Measurements from ENCODE around the gene MCF2L2. TPM values are rescaled to one million over a fixed set of nuclear protein-coding genes. Genes with fewer than 3 reads are reported as not detected.
A peak's percentile ranks its signal among the peaks of the same experiment; 100 is the strongest.

MCF2L2 gene
- total RNA-seq, 1 experiment from 2014 or later: 1.7 TPM

GRCh38 chr3:183197734-183198133 lies 230.7 kb downstream of the MCF2L2 start:
- TF ChIP-seq, protein P1, sequence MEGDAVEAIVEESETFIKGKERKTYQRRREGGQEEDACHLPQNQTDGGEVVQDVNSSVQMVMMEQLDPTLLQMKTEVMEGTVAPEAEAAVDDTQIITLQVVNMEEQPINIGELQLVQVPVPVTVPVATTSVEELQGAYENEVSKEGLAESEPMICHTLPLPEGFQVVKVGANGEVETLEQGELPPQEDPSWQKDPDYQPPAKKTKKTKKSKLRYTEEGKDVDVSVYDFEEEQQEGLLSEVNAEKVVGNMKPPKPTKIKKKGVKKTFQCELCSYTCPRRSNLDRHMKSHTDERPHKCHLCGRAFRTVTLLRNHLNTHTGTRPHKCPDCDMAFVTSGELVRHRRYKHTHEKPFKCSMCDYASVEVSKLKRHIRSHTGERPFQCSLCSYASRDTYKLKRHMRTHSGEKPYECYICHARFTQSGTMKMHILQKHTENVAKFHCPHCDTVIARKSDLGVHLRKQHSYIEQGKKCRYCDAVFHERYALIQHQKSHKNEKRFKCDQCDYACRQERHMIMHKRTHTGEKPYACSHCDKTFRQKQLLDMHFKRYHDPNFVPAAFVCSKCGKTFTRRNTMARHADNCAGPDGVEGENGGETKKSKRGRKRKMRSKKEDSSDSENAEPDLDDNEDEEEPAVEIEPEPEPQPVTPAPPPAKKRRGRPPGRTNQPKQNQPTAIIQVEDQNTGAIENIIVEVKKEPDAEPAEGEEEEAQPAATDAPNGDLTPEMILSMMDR (conservative IDR thresholded peaks at IDR 0.05): no peak
- TF ChIP-seq EZH2 (IDR thresholded peaks at IDR 0.05; ENCODE audit: low read depth): no peak
- BruUV-seq (replicated peaks): no TSS peak
- CTCF ChIA-PET: no interaction called here

DNA sequence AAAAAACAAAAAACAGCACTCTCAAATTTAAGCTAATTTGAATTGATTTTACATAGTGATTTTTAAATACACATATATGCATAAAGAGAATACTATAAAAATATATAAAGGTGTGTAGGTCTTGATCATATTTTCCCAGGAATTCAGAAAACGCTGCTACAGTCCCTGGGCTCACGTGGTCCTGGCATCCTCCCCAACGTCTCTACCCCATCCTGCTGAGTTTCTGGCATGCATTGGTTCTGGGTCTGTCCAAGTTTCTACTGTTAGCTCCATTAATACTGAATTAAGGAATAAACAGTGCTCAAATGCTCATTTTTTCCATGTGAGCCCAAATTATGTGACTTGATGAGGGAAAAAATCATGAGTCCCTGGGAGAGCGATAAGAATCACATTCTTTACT lies 233.2 kb downstream of the MCF2L2 start:
- H3K36me3 ChIP-seq (ENCODE audit: low read depth): no peaks in the 10 kb centered on the region
- H2AFZ ChIP-seq: no peak overlapping the region
- 0 out of 2 replicates have a peak, but pooled peaks cover 3% of the 10 kb centered on the region for H3F3A ChIP-seq (ENCODE audit: insufficient read depth, low read depth)
- H3K9me2 ChIP-seq (ENCODE audit: insufficient read depth): no peaks in the 10 kb centered on the region
- H3K27me3 ChIP-seq (ENCODE audit: insufficient read depth, low read depth): no peaks in the 10 kb centered on the region
- H3K4me1 ChIP-seq (replicated peaks; ENCODE audit: insufficient read depth): no peaks in the 10 kb centered on the region; the same call in 1 of the 2 replicates
- no peaks in the 10 kb centered on the region for H3K9me3 ChIP-seq (ENCODE audit: insufficient read depth, low read depth)
- no peaks in the 10 kb centered on the region for H3K79me2 ChIP-seq (ENCODE audit: low read depth)
- intact Hi-C loops (cut with micrococcal nuclease; ENCODE audit: unreplicated experiment): no loop called here
- POLR2A ChIA-PET (ENCODE audit: unreplicated experiment): no interaction called here
- CTCF ChIA-PET: no interaction called here
- no peak overlapping the region for H3K27ac ChIP-seq
- DNase-seq: no peak
- TF ChIP-seq, protein P1 (conservative IDR thresholded peaks at IDR 0.05): no peak
- TF ChIP-seq EZH2 (IDR thresholded peaks at IDR 0.05; ENCODE audit: low read depth): no peak
- H3K4me3 ChIP-seq: no peak overlapping the region
- H4K20me1 ChIP-seq (ENCODE audit: insufficient read depth): no peaks in the 10 kb centered on the region
- BruUV-seq (replicated peaks): no TSS peak
- no peak overlapping the region for H3K4me2 ChIP-seq

More at GRCh38 chr3:183197734-183198133, 230.7 kb downstream of the MCF2L2 start:
- Histone ChIP-seq H3K4me3 (no peak overlapping the region), H3K27me3 (ENCODE audit: insufficient read depth, low read depth) (no peaks in the 10 kb centered on the region), H3K4me1 (replicated peaks; ENCODE audit: insufficient read depth) (no peaks in the 10 kb centered on the region; the same call in 1 of the 2 replicates), H3K27ac (no peak overlapping the region), H3K79me2 (ENCODE audit: low read depth) (no peaks in the 10 kb centered on the region), H3K9me2 (ENCODE audit: insufficient read depth) (no peaks in the 10 kb centered on the region), H4K20me1 (ENCODE audit: insufficient read depth) (no peaks in the 10 kb centered on the region), H3F3A (ENCODE audit: insufficient read depth, low read depth) (peaks cover 11% of the 10 kb centered on the region; the same call in 1 of the 2 replicates), H3K36me3 (ENCODE audit: low read depth) (no peaks in the 10 kb centered on the region), H3K9me3 (ENCODE audit: insufficient read depth, low read depth) (peaks cover 14% of the 10 kb centered on the region), H3K4me2 (no peak overlapping the region), H2AFZ (no peak overlapping the region)
- DNase-seq: no peak
- intact Hi-C loops (cut with micrococcal nuclease; ENCODE audit: unreplicated experiment): no loop called here
- POLR2A ChIA-PET (ENCODE audit: unreplicated experiment): no interaction called here

GRCh38 chr3:183193762-183194689 lies 234.4 kb downstream of the MCF2L2 start:
- no peak for TF ChIP-seq EZH2 (IDR thresholded peaks at IDR 0.05; ENCODE audit: low read depth)
- TF ChIP-seq, protein P1 (conservative IDR thresholded peaks at IDR 0.05): no peak
- H3K27me3 ChIP-seq (ENCODE audit: insufficient read depth, low read depth): no peaks in the 10 kb centered on the region
- H3K9me3 ChIP-seq (ENCODE audit: insufficient read depth, low read depth): no peaks in the 10 kb centered on the region
- H3K4me2 ChIP-seq: no peak overlapping the region
- H3F3A ChIP-seq (ENCODE audit: insufficient read depth, low read depth): 0 out of 2 replicates have a peak, but pooled peaks cover 3% of the 10 kb centered on the region
- intact Hi-C loops (cut with micrococcal nuclease; ENCODE audit: unreplicated experiment): no loop called here
- POLR2A ChIA-PET (ENCODE audit: unreplicated experiment): no interaction called here
- BruUV-seq (replicated peaks): no TSS peak
- H3K27ac ChIP-seq: no peak overlapping the region
- H3K4me3 ChIP-seq: no peak overlapping the region
- no peak overlapping the region for H2AFZ ChIP-seq
- H4K20me1 ChIP-seq (ENCODE audit: insufficient read depth): no peaks in the 10 kb centered on the region
- no peaks in the 10 kb centered on the region for H3K79me2 ChIP-seq (ENCODE audit: low read depth)
- peak in 1 of 2 experiments; percentile 75 for DNase-seq
- no peaks in the 10 kb centered on the region; the same call in 1 of the 2 replicates for H3K4me1 ChIP-seq (replicated peaks; ENCODE audit: insufficient read depth)
- CTCF ChIA-PET: interaction anchor here (0.6 kb wide), 1 partner anchor 192 kb away, joined by 6 read pairs; no protein-coding TSS in a partner anchor
- no peaks in the 10 kb centered on the region for H3K9me2 ChIP-seq (ENCODE audit: insufficient read depth)
- H3K36me3 ChIP-seq (ENCODE audit: low read depth): no peaks in the 10 kb centered on the region
